Kidney (tissue), 14 donors: ENCODE data around the gene ITGAX. TPM values are rescaled to one million over a fixed set of nuclear protein-coding genes. Genes with fewer than 3 reads are reported as not detected.

Experiments used
- DNase-seq, 5 donors: peaks; one replicate each; pipeline ENCODE4 v3.0.0-alpha.2; 2013 to 2020
- FAIRE-seq: peaks from 2 replicates; lab custom pipeline; 2012; peaks lifted over from hg19 to GRCh38; lab: Jason Lieb, UNC
- H3K27ac ChIP-seq, 2 donors: one replicate each; pipeline ENCODE4 v1.7.0; 2013; ENCODE audit warnings: low read depth in 2 of 2, low read length in 2 of 2, inconsistent platforms in 1 of 2
- H3K27me3 ChIP-seq: one replicate; pipeline ENCODE4 v1.7.1; 2013; ENCODE audit warnings: low read length, inconsistent platforms; ENCODE audit not compliant: control insufficient read depth, insufficient read depth
- H3K36me3 ChIP-seq, 3 donors: one replicate each; pipeline versions ENCODE4 v1.7.0 to v1.7.1; 2013; ENCODE audit warnings: low read length in 3 of 3, control low read depth in 1 of 3, inconsistent platforms in 1 of 3; ENCODE audit not compliant: insufficient read depth in 3 of 3, control insufficient read depth in 2 of 3
- H3K4me1 ChIP-seq, 3 donors: one replicate each; pipeline versions ENCODE4 v1.7.0 to v1.7.1; 2013; ENCODE audit warnings: low read length in 3 of 3, inconsistent platforms in 1 of 3, low read depth in 1 of 3; ENCODE audit not compliant: control insufficient read depth in 2 of 3, insufficient read depth in 2 of 3
- H3K4me3 ChIP-seq, 3 donors: one replicate each; pipeline versions ENCODE4 v1.7.0 to v1.8.1; 2013; ENCODE audit warnings: low read length in 3 of 3, control low read depth in 1 of 3, inconsistent platforms in 1 of 3
- H3K9ac ChIP-seq, 3 donors: one replicate each; pipeline versions ENCODE4 v1.7.0 to v1.7.1; 2013; ENCODE audit warnings: low read length in 3 of 3, control low read depth in 1 of 3, inconsistent platforms in 1 of 3
- H3K9me3 ChIP-seq, 3 donors: one replicate each; pipeline versions ENCODE4 v1.7.0 to v1.7.1; 2013; ENCODE audit warnings: low read length in 3 of 3, control low read depth in 1 of 3, inconsistent platforms in 1 of 3; ENCODE audit not compliant: control insufficient read depth in 2 of 3, insufficient read depth in 1 of 3
- CTCF ChIP-seq: IDR thresholded peaks from 3 replicates; pipeline ENCODE4 v1.5.1; 2012; ENCODE audit warnings: mild to moderate bottlenecking, moderate library complexity, borderline replicate concordance; ENCODE audit not compliant: insufficient read depth; ENCODE audit errors: extremely low read depth
- intact Hi-C: fragments of 100-400 bp; cut with DNase I; formaldehyde crosslinking; loops from one replicate; pipeline ENCODE4 v1.11.1; 2022
- polyA plus RNA-seq: library from polyadenylated mRNA; stranded (reverse); fragments of 350-450 nt; fragmentation: Illumina TruSeq; extraction: RNeasy Lipid Tissue Mini Kit (QIAGEN cat#74804); gene quantifications from one replicate; pipeline ENCODE4 v1.2.3, GENCODE V29; 2014; ENCODE audit warnings: low read depth, low replicate concordance; ENCODE audit not compliant: insufficient read depth
- total RNA-seq: library from RNA; stranded (reverse); fragmentation: NEBNext Ultra II Directional; extraction: Animal tissue kit (Norgen Biotek cat#: 25700); gene quantifications from one replicate; pipeline ENCODE4 v1.2.1, GENCODE V29; 2021
- donor health status: control.
- donor health status: control.
- donor health status: control.
- donor health status: control.
- donor health status: control.
- donor health status: DM: yes; HTN: yes; CAD: no.
- donor health status: Normal renal cell carcinoma (clear cell type).

ITGAX gene
- total and polyA plus RNA-seq, 2 donors from 2014 or later = 0.37 to 11.9 TPM

GRCh38 chr16:31420037-31420436, 65.1 kb downstream of the ITGAX start:
- H3K4me1 ChIP-seq = no peaks in the 10 kb centered on the region
- intact Hi-C loops = no loop called here
- no peak overlapping the region for H3K9ac ChIP-seq
- no peaks in the 10 kb centered on the region for H3K27me3 ChIP-seq
- no peak for FAIRE-seq
- H3K4me3 ChIP-seq = no peak overlapping the region
- no peak overlapping the region for H3K27ac ChIP-seq
- no peak for DNase-seq
- no peak for TF ChIP-seq CTCF
- no peaks in the 10 kb centered on the region for H3K36me3 ChIP-seq
- no peaks in the 10 kb centered on the region for H3K9me3 ChIP-seq

GRCh38 chr16:31421587-31421986, 66.6 kb downstream of the ITGAX start:
- no peak for DNase-seq
- Histone ChIP-seq H3K9ac (no peak overlapping the region), H3K27ac (no peak overlapping the region), H3K4me1 (no peaks in the 10 kb centered on the region), H3K9me3 (no peaks in the 10 kb centered on the region), H3K36me3 (no peaks in the 10 kb centered on the region), H3K27me3 (no peaks in the 10 kb centered on the region), H3K4me3 (no peak overlapping the region)
- TF ChIP-seq CTCF = no peak
- no peak for FAIRE-seq
- intact Hi-C loops = no loop called here

- H3K27ac ChIP-seq = no peak overlapping the region
- no peak overlapping the region for H3K4me3 ChIP-seq
- H3K4me1 ChIP-seq = peaks cover 0 to 2% (median 0%) of the 10 kb centered on the region in 3 donors
- TF ChIP-seq CTCF = no peak
- no peaks in the 10 kb centered on the region for H3K27me3 ChIP-seq
- intact Hi-C loops = no loop called here
- FAIRE-seq (no peak), DNase-seq (no peak)
- no peak overlapping the region for H3K9ac ChIP-seq
- H3K9me3 ChIP-seq = no peaks in the 10 kb centered on the region
- no peaks in the 10 kb centered on the region for H3K36me3 ChIP-seq
These were observed 68.3 kb downstream of the ITGAX start for GRCh38 chr16:31423241-31423640.

GRCh38 chr16:31423801-31424200, 68.8 kb downstream of the ITGAX start:
- TF ChIP-seq CTCF = no peak
- no peak overlapping the region for H3K27ac ChIP-seq
- no peak overlapping the region for H3K9ac ChIP-seq
- FAIRE-seq (no peak), DNase-seq (no peak)
- no peaks in the 10 kb centered on the region for H3K27me3 ChIP-seq
- H3K4me3 ChIP-seq = no peak overlapping the region
- H3K4me1 ChIP-seq = peaks cover 0 to 2% (median 0%) of the 10 kb centered on the region in 3 donors
- H3K36me3 ChIP-seq = no peaks in the 10 kb centered on the region
- no peaks in the 10 kb centered on the region for H3K9me3 ChIP-seq
- intact Hi-C loops = no loop called here
